HG03457 (cell line): Measurements from ENCODE around the gene CCDC18.
"Not testable (repeated sequence)": the region's sequence is repeated elsewhere in the genome, so short reads cannot be mapped to it uniquely, and the experiment has no call there.

Source experiments
- ATAC-seq: cut with Tn5 transposase; IDR thresholded peaks from one replicate; pipeline ENCODE4 v1.9.1; 2021; ENCODE audit warnings: moderate number of reproducible peaks; ENCODE audit not compliant: unreplicated experiment

The CCDC18 gene

GRCh38 chr1:93180723-93181613 lies at the start of gene CCDC18:
Gene CCDC18, plus strand, starts transcription at chr1:93180724. Its CDS starts 2,638 bp downstream, at chr1:93183362.
- no peak for ATAC-seq

DNA sequence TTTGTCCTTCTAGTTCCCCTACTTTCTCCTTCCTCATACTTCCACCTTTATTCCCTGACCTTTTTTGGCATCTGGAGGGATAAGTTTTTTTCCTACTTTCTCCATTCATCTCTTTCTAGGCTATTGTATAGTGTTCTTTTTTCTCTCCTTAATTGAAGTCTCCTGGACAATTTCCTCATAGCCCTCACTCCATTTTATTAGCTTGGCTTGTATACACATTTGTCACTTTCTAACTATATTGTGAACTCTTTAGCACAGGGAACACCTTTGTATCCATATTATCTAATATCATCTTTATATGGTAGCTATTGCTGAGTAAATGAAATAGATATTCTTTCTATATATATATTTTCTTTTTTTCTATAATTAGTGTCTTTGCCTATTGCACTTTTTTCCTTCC lies 47.9 kb upstream of the CCDC18 start:
- ATAC-seq: no peak

GRCh38 chr1:93136445-93136844 lies 44.1 kb upstream of the CCDC18 start:
- no peak for ATAC-seq

- ATAC-seq: no peak
Measured at GRCh38 chr1:93137604-93138292, 42.8 kb upstream of the CCDC18 start.

GRCh38 chr1:93140106-93140505 lies 40.4 kb upstream of the CCDC18 start:
- no peak for ATAC-seq

GRCh38 chr1:93142161-93142560 lies 38.4 kb upstream of the CCDC18 start:
- no peak for ATAC-seq

- ATAC-seq: no peak
Measured at GRCh38 chr1:93143136-93143535, 37.4 kb upstream of the CCDC18 start.

GRCh38 chr1:93143769-93144168 lies 36.8 kb upstream of the CCDC18 start:
- no peak for ATAC-seq

- ATAC-seq: no peak
Measured at GRCh38 chr1:93148001-93148400, 32.5 kb upstream of the CCDC18 start.

DNA sequence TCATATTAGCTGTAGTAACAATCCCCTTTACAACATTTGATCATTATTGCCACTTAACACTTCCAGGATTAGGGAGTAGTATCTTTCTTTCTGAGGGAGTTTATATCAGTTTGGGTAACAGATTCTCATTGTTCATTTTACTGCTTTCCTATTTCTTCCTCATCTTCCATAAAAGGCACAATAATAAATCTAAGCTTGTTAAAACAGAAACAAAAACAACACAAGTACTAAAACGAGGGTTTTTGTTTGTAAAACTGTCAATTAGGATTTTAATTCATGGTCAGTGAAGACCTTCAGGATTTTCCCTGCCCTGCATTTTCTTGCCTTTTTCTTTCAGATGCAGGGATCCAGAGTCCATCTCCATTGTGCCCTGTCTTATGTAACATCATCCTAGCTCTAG lies 29.8 kb upstream of the CCDC18 start:
- ATAC-seq: no peak

DNA sequence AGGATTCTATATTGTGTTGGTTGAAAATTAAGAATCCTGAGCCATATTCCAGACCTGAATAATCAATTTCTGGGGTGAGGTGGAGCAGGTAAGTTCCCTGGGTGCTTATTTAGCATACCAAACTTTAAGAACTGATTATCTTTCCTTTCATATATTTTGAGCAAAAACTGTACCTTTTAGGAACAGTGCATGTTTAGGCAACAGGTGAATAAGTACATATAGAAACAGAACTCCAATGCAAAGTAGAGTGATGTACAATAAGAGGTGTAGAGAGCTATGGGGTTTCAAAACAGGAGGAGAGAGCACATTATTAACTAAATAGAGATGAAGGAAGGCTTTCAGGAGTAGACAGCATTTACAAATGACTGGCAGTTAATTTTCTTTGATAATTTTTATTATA lies 29.1 kb upstream of the CCDC18 start:
- no peak for ATAC-seq

DNA sequence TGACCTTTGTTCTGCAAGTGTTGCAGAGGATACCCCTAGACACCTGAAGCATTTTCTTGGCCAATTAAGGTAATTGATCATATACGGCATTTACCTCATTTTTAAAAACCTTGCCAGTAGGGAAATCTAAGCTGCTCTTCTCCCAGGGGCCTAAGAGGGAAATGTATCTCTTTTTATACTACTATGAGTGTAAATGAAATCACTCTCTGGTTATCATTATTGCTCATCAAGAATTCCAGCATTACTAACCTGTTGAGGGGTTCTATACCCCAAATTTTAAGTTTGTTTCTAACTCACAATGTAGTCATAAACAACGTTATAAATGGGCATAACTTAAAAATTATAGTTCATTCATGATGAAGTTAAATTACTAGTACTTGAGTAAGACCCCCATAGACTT lies 27.7 kb upstream of the CCDC18 start:
- ATAC-seq: no peak

DNA sequence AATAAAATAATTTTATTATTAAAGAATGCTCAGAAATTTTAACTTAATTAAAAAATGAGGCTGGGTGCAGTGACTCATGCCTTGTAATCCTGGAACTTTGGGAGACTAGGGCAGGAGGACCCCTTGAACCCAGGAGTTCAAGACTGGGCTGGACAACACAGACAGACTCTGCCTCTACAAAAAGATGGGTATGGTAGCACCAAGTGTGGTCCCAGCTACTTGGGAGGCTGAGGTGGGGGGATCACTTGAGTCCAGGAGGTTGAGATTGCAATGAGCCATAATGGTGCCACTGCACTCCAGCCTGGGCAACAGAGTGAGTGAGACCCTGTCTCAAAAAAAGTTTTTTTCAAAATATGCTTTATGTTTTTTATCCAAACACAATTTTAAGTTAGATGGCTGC lies 25.6 kb upstream of the CCDC18 start:
- no peak for ATAC-seq

GRCh38 chr1:93155335-93155734 lies 25.2 kb upstream of the CCDC18 start:
- no peak for ATAC-seq

GRCh38 chr1:93159337-93159736 lies 21.2 kb upstream of the CCDC18 start:
- ATAC-seq: no peak

DNA sequence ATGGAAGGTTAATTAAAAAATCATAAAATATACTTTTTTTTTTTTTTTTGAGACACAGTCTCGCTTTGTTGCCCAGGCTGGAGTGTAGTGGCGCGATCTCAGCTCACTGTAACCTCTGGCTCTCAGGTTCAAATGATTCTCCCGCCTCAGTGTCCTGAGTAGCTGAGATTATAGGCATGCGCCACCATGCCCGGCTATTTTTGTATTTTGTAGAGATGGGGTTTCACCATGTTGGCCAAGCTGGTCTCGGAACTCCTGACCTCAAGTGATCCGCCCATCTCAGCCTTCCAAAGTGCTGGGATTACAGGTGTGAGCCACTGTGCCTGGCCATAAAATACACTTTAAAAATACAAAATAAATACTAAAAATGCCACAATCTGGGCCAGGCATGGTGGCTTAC lies 17.2 kb upstream of the CCDC18 start:
- not testable (repeated sequence) for ATAC-seq

DNA sequence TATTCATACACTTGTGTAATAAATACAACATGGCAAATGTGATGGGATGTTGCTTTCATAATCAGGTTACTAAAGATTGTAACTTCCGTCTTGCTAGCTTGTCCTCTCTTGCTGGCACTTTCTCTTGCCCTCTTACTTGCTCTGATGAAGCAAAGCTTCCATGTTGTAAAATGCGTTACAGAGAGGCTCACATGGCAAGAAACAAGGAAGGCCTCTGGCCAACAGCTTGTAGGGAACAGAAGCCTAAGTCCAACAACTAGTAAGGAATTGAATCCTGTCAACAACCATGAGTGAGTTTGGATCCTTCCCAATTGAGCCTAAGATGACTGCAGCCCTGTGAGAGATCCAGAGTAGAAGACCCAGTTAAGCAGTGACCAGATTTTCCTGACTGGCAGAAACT lies 15.7 kb upstream of the CCDC18 start:
- ATAC-seq: no peak

GRCh38 chr1:93165895-93166294 lies 14.6 kb upstream of the CCDC18 start:
- not testable (repeated sequence) for ATAC-seq

GRCh38 chr1:93167006-93167405 lies 13.5 kb upstream of the CCDC18 start:
- ATAC-seq: no peak

DNA sequence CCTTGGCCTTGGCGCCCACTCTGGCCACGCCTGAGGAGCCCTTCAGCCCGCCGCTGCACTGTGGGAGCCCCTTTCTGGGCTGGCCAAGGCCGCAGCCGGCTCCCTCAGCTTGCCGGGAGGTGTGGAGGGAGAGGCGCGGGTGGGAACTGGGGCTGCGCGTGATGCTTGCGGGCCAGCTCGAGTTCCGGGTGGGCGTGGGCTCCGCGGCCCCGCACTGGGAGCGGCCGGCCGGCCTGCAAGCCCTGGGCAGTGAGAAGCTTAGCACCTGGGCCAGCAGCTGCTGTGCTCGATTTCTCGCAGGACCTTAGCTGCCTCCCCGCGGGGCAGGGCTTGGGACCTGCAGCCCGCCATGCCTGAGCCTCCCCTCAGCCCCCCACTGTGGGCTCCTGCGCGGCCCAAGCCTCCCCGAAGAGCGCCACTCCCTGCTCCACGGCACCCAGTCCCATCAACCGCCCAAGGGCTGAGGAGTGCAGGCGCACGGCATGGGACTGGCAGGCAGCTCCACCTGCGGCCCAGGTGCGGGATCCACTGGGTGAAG lies 10.3 kb upstream of the CCDC18 start:
- ATAC-seq: not testable (repeated sequence)

DNA sequence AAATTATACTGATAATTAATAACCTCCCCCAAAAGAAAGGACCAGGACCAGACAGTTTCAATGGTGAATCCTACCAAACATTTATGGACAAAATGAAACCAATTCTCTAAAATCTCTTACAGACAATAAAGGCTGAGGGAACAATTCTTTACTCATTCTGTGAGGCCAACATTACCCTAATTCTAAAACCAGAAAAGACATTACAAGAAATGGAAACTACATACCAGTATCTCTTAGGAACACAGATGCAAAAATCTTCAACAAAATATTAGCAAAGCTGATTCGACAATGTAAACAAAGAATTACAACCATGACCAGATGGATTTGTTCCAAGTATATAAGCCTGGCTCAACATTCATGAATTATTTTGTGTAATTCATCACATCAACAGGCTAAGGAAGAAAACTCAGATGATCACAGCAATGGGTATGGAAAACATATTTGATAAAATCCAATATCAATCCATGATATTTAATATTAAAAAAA lies 8.9 kb upstream of the CCDC18 start:
- no peak for ATAC-seq

DNA sequence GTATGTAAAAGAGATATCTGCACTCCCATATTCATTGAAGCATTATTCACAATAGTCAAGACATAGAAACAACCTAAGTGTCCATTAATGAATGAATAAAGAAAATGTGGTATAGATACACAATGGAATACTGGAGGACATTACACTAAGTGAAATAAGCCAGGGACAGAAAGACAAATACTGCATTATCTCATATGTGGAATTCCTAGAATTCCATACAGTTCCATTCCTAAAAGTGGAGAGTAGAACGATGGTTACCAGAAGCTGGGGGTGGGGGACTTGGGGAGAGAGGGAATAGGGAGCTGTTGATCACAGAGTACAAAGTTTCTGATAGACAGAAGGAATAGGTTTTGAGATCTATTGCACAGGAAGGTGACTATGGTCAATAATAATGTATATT lies 7.7 kb upstream of the CCDC18 start:
- ATAC-seq: no peak
